ENCODE measurements around the gene GOLGA3. TPM values are rescaled to one million over a fixed set of nuclear protein-coding genes. Genes with fewer than 3 reads are reported as not detected.
"Not testable (repeated sequence)": the region's sequence is repeated elsewhere in the genome, so short reads cannot be mapped to it uniquely, and the experiment has no call there.

Gene GOLGA3
- total RNA-seq, 1 donor, result 21.9 TPM

DNA sequence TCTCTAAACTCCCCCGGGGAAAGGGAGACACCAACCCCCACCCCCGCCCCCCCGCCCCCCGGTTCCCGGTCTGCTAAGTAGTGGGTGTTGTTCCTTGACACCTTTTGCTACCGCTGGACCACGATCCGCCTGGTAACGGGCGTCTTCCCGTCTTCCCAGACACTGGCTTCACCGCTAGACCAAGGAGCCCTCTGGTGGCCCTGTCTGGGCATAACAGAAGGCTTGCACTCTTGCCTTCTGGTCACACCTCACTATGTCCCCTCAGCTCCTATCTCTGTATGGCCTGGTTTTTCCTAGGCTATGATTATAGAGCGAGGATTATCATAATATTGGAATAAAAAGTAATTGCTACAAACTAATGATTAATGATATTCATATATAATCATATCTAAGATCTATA is 19.3 kb downstream of the GOLGA3 start:
- H3K4me1 ChIP-seq (ENCODE audit: insufficient read depth, low read length); H3K27me3 ChIP-seq (ENCODE audit: insufficient read depth, low read length); H3K9me3 ChIP-seq (ENCODE audit: low read depth, low read length); H3K4me3 ChIP-seq (ENCODE audit: low read length): not testable (repeated sequence)

DNA sequence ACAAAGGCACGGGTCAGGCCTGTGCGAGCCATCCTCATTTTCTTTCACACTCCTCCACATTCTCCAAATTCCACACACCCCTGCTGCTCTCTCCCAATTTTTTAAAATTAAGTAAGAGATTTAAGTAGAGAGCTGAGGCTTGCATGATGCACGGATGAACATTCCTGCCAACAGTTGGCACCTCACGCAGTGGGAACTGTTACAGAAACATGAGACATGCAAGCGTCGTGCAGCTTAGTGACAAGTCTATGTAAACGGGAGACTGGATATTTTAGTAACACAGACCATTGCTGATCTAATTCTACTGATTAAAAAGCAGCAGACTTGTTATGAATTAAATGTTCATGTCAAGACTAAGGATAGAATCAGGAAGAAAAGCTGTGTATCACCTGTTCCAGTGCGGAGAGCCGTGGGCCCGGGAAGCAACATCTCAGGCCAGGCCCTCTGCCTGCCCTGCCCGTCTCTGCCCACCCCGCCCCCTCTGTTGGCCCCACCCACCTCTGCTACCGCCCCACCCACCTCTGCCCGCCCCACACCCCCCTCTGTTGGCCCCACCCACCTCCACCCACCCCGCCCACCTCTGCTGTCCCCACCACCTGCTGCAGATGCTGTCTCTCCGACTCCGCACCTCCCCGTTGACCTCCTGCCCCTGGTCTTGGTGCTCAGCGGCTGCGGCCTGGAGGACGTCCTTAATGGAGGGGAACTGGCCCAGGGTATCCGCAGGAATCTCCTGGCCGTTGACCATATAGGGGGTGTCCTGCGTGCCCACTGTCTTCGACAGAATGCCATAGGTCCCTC is 21.2 kb downstream of the GOLGA3 start:
- Histone ChIP-seq H3K4me3 (ENCODE audit: low read length) (no peak overlapping the region), H3K9me3 (ENCODE audit: low read depth, low read length) (no peaks in the 10 kb centered on the region), H3K4me1 (ENCODE audit: insufficient read depth, low read length) (peaks cover 2% of the 10 kb centered on the region), H3K27me3 (ENCODE audit: insufficient read depth, low read length) (no peaks in the 10 kb centered on the region)

DNA sequence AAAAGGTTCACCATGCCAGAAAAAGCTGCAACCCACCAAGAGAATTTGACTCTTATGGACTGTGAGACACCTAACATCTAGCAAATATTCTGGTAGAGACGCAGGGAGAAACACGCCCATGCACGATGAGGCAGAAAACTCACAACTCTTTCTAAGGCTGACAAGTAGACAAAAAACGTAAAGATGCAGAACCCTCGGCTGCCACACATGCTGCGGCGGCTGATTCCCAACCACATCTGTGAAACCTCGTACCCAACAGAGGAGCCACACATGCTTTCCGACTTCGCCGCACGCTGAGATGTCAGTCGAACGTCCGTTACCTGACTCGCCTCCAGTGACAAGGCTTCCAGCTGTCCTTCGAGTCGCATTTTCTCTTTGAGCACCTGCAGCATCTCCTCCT is 21.8 kb downstream of the GOLGA3 start:
- no peaks in the 10 kb centered on the region for H3K4me1 ChIP-seq (ENCODE audit: insufficient read depth, low read length)
- no peak overlapping the region for H3K4me3 ChIP-seq (ENCODE audit: low read length)
- H3K27me3 ChIP-seq (ENCODE audit: insufficient read depth, low read length), result no peaks in the 10 kb centered on the region
- H3K9me3 ChIP-seq (ENCODE audit: low read depth, low read length), result no peaks in the 10 kb centered on the region

DNA sequence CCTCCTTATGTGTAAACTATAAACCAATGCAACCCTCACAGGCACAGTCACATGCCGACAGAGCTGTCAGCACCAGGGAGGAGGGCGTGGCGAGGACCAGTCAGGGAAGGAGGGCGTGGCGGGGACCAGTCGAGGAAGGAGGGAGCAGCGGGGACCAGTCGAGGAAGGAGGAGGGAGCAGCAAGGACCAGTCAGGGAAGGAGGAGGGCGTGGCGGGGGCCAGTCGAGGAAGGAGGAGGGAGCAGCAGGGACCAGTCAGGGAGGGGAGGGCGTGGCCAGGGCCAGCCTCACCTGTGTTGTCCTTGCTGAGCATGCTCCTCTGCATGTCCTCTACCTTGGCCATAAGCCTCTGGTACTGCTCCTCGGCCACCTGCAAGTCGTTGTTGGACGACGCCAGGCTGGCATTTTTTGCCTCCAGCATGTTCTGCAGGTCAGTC is 24.2 kb downstream of the GOLGA3 start:
- no peaks in the 10 kb centered on the region for H3K9me3 ChIP-seq (ENCODE audit: low read depth, low read length)
- H3K27me3 ChIP-seq (ENCODE audit: insufficient read depth, low read length), result no peaks in the 10 kb centered on the region

DNA sequence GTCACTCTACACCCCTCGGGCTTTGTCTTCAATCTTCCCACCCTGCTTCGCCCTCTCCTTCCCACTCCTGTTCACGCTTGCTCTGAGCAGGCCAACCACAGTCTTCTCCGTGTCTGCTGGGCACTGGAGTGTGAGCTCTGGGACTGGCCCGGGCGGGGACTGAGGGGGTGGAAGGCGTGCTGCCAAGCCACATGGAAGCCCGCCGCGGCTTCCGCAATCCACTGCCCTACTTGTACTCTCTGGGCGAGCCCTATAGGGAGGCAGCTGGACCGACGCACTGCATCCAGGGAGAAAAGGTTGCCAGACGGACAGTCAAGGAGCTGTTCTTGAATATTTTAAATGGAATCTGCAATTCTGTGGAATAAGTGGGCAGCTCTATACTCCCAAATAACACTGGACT is 24.8 kb downstream of the GOLGA3 start:
- no peaks in the 10 kb centered on the region for H3K4me1 ChIP-seq (ENCODE audit: insufficient read depth, low read length)
- no peaks in the 10 kb centered on the region for H3K27me3 ChIP-seq (ENCODE audit: insufficient read depth, low read length)
- H3K9me3 ChIP-seq (ENCODE audit: low read depth, low read length), result no peaks in the 10 kb centered on the region
- no peak overlapping the region for H3K4me3 ChIP-seq (ENCODE audit: low read length)

More for the DNA sequence above, 24.2 kb downstream of the GOLGA3 start:
- Histone ChIP-seq H3K4me3 (ENCODE audit: low read length) (no peak overlapping the region), H3K4me1 (ENCODE audit: insufficient read depth, low read length) (no peaks in the 10 kb centered on the region)

DNA sequence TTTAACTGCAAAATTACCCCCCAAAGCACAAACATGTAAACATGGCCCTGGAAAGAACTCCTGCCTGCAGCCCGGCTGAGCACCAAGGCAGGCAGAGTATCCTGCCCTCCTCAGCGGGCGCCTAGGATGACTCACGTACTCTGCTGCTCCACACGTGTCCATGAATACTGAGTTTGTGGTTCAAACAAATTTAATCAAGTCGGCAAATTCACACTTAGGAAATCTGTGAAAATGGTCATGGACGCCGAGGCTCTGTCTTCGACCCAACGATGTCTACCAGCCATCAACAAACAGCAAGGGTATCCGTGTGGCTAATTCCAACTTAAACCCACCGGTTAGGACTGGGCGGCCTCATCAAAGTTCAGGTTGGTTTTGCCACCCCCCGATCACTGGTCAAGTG is 25.5 kb downstream of the GOLGA3 start:
- Histone ChIP-seq H3K4me3 (ENCODE audit: low read length) (no peak overlapping the region), H3K4me1 (ENCODE audit: insufficient read depth, low read length) (no peaks in the 10 kb centered on the region), H3K9me3 (ENCODE audit: low read depth, low read length) (no peaks in the 10 kb centered on the region), H3K27me3 (ENCODE audit: insufficient read depth, low read length) (no peaks in the 10 kb centered on the region)

DNA sequence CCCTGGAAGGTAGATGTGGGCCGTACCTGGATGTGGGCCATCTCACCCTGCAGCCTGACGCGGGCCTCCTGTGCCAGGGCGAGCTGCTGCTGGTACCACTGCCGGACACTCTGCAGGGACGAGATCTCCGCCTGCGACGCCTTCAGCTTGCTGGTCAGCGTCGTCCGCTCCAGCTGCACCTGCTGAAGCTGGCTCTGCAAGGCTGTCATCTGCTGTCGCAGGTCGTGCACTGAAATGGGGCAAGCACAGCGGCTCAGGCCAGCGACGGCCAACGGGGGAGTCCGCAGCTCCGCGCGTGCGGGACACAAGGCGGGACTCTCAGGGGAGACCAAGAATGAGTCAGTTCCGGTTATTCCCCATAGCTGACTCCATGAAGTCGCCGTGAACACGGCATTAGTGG is 26.9 kb downstream of the GOLGA3 start:
- H3K27me3 ChIP-seq (ENCODE audit: insufficient read depth, low read length), result no peaks in the 10 kb centered on the region
- H3K4me3 ChIP-seq (ENCODE audit: low read length), result no peak overlapping the region
- H3K4me1 ChIP-seq (ENCODE audit: insufficient read depth, low read length), result no peaks in the 10 kb centered on the region
- H3K9me3 ChIP-seq (ENCODE audit: low read depth, low read length), result no peaks in the 10 kb centered on the region

DNA sequence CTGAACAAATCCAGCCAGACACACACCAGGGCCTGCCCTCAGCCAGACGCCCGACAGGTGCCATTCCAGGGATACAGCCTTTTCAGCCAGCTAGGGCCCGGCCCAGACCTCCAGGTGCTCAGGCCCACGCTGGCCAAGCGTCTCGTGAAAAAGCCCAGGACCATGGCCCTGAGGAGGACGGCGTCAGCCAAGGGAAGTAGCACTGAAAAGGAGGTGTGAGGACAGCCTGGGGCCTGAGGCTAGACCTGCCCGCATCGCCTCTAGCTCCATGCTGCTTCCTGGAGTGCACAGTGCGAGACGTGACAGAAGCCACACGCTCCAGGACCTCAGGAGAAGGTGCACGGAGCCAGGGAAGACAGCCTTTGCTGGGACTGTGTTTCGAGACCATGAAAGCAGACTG is 29.8 kb downstream of the GOLGA3 start:
- H3K9me3 ChIP-seq (ENCODE audit: low read depth, low read length), result no peaks in the 10 kb centered on the region
- H3K4me1 ChIP-seq (ENCODE audit: insufficient read depth, low read length), result no peaks in the 10 kb centered on the region
- H3K27me3 ChIP-seq (ENCODE audit: insufficient read depth, low read length), result no peaks in the 10 kb centered on the region
- no peak overlapping the region for H3K4me3 ChIP-seq (ENCODE audit: low read length)

DNA sequence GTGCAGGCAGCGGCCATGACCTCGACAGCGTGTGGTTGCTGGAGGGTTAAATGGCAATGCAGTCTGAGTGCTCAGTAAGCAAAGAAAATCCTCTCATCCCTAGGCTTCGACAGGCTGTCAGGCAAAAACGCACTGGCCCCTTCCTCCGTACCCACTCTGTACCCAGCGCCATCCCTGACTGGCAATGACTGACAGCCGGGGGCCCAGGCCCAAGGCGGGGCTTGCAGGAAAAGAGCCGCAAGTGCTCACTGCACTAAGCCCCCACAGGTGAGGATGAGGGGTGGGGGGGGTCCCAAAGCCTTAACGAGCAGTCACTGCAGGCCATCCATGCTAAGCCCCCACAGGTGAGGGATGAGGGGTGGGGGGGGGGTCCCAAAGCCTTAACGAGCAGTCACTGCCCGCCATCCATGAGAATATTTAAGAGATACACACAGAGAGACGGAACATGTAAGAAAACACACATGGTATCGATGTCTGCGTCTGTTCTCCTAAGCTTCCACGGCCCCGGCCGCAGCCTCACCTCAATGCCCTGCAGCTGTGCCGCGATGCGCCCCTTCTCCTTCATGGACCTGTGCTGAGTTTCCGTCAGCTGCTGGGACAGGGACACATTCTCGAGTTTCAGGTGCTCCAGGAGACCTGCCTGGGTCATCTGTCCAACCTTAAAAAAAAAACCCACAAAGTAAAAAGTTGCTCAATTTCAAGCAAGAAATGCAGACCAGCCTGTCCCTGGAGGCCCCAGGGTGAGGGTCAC is 30.7 kb downstream of the GOLGA3 start:
- Histone ChIP-seq H3K4me1 (ENCODE audit: insufficient read depth, low read length) (no peaks in the 10 kb centered on the region), H3K9me3 (ENCODE audit: low read depth, low read length) (no peaks in the 10 kb centered on the region), H3K27me3 (ENCODE audit: insufficient read depth, low read length) (no peaks in the 10 kb centered on the region), H3K4me3 (ENCODE audit: low read length) (no peak overlapping the region)

DNA sequence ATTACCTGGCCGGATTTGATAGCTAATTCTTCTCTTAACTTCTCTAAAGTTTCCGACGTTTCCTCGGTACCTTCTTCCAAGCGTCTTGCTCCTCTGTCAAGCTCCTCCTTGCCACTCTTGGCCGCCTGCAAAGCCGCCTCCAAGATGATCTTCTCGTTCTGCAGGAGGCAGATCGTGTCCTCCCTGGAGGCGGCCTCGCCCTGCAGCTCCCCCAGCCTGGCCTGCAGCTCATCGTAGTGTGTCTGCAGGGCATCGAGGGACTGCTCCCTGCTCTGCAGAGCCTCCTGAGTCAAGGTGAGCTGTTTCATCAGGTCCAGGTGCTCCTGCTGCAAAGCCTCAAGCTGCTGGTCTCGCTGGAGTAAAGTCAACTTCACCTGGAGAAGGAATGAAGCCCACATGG is 32.8 kb downstream of the GOLGA3 start:
- Histone ChIP-seq H3K9me3 (ENCODE audit: low read depth, low read length) (no peaks in the 10 kb centered on the region), H3K27me3 (ENCODE audit: insufficient read depth, low read length) (no peaks in the 10 kb centered on the region), H3K4me1 (ENCODE audit: insufficient read depth, low read length) (no peaks in the 10 kb centered on the region), H3K4me3 (ENCODE audit: low read length) (no peak overlapping the region)

DNA sequence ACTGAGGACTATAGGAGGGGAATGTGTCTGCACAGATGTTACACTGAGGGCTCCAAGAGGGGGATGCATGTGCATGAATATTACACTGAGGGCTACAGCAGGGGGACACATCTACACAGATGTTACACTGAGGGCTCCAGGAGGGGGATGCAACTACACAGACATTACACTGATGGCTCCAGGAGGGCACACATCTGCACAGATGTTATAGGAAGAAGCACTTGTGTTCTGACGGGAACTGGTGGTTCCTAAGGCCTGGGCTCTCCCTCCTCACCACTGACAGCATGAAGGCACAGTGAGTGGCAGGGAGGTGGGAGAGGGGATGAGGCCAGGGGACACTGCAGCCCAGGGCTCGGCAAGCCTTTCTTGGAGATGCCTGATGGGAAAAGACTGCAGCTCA is 36.7 kb downstream of the GOLGA3 start:
- not testable (repeated sequence) for H3K4me1 ChIP-seq (ENCODE audit: insufficient read depth, low read length); H3K4me3 ChIP-seq (ENCODE audit: low read length); H3K9me3 ChIP-seq (ENCODE audit: low read depth, low read length); H3K27me3 ChIP-seq (ENCODE audit: insufficient read depth, low read length)

DNA sequence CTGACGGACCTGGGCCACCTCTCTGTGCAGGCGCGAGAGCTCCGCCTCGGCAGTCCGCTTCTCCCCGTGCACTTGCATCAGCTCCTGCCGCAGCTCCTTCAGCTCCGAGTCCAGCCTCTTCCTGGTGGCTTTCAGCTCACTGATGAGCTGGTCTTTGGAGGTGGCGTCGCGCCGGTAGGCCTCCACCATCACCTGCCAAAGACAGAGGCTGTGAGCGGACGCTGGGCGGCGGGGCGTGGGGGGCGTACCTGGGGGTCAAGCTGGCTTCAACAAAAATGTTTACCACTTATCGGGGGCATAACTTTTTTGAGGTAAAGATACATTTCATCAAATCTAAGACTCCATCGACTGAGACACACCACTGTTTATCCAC is 39.6 kb downstream of the GOLGA3 start:
- H3K27me3 ChIP-seq (ENCODE audit: insufficient read depth, low read length), result no peaks in the 10 kb centered on the region
- no peak overlapping the region for H3K4me3 ChIP-seq (ENCODE audit: low read length)
- H3K9me3 ChIP-seq (ENCODE audit: low read depth, low read length), result no peaks in the 10 kb centered on the region
- H3K4me1 ChIP-seq (ENCODE audit: insufficient read depth, low read length), result no peaks in the 10 kb centered on the region

DNA sequence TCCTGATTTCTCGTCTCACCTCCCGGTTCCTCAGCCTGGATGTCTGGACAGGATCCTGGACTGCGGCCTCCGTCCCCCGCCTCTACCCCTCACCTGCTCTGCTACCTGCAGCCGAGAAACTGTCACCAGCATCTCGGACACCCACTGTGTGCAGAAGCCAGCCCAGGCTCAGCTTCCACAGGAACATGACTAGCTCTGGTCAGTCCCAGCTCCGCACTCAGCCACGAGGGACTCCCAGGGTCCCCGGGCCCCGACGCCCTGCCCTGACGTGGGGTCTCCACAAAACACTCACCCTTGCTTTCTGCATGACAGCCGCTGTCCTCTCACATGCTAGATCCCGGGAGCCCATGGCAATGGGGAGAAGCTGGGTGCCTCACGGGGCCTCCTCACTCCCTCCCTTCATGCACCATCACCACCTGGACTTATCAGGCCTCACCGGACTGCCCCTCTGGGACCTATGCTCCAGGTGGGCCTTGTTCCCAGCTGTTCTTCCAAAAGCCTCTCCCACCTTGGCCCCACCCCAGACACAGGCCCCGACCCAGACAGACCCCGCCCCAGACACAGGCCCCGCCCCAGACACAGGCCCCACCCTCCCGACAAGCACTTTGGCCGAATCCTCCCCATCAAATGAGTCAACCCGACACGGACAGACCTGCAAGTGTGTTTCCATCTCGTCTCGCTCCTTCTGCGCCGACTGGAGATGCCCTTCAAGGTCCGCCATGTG is 40.1 kb downstream of the GOLGA3 start:
- Histone ChIP-seq H3K4me3 (ENCODE audit: low read length) (no peak overlapping the region), H3K4me1 (ENCODE audit: insufficient read depth, low read length) (no peaks in the 10 kb centered on the region), H3K27me3 (ENCODE audit: insufficient read depth, low read length) (no peaks in the 10 kb centered on the region), H3K9me3 (ENCODE audit: low read depth, low read length) (no peaks in the 10 kb centered on the region)

DNA sequence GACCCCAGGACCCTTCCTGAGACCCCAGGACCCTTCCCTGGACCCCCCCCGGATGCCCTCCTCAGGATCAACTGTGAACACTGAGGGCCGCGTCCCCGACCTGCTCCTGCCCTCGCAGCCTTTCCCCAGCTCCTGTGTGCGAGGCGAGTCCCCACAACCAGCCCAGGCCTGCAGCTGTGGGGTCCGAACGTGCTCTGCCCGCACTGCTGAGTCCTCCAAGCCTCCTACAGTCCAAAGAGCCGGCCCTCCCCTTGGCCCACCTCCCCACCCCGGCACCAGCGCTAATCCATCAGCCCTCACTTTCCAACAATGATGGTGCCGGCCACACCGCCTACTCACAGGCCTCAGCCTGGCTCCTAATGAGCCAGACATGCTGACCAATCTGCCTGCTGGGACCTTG is 40.8 kb downstream of the GOLGA3 start:
- Histone ChIP-seq H3K4me3 (ENCODE audit: low read length) (no peak overlapping the region), H3K4me1 (ENCODE audit: insufficient read depth, low read length) (no peaks in the 10 kb centered on the region), H3K9me3 (ENCODE audit: low read depth, low read length) (no peaks in the 10 kb centered on the region), H3K27me3 (ENCODE audit: insufficient read depth, low read length) (no peaks in the 10 kb centered on the region)

DNA sequence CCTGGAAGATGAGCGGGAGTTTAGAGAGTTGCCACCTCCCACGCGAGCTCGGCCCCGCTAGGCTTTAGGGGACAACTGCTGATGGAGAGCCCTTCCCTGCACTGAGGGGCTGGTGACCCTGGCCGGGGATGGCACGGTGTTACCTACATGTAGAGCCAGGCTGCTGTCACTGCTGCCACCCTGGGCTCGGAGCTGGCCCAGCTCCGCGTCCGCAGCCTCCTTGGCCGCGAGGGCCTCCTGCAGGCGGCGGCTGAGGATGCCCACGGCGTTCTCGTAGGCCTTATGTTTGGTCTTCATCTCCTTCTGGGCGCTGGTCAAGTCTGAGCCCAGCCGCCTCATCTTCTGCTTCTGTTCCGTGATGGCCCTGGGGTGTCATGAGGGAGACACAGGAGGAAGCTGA is 42.5 kb downstream of the GOLGA3 start:
- H3K27me3 ChIP-seq (ENCODE audit: insufficient read depth, low read length), result no peaks in the 10 kb centered on the region
- no peaks in the 10 kb centered on the region for H3K9me3 ChIP-seq (ENCODE audit: low read depth, low read length)
- H3K4me3 ChIP-seq (ENCODE audit: low read length), result no peak overlapping the region

More for the DNA sequence above, 42.5 kb downstream of the GOLGA3 start:
- H3K4me1 ChIP-seq (ENCODE audit: insufficient read depth, low read length), result no peaks in the 10 kb centered on the region

All from mononuclear cell (primary cell).